ENCODE data around the gene CLMN.
A peak's percentile ranks its signal among the peaks of the same experiment; 100 is the strongest.
"Not testable (repeated sequence)": the region's sequence is repeated elsewhere in the genome, so short reads cannot be mapped to it uniquely, and the experiment has no call there.

The CLMN gene

DNA sequence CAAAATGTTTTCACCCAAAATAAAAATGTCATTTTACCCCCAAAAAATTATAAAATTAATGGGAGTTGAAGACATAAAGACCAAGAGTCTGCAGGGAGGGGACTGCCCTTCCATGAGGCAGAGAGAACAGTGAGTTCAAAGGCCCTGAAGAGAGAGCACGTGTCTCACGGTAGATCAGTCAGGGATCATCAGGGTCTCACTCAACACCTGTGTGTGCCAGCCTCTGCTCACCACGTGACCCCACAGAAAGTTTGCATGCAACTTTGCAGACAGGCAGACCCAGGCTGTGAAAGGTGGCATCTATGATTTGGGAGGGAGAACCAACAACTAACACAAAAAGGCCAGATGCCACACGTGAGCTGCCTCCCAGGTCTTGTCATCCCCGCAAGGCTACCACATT, 33.1 kb downstream of the CLMN start:
- no peak for DNase-seq

- no peak for DNase-seq
Measured at GRCh38 chr14:95285566-95285965, 34.1 kb downstream of the CLMN start.

GRCh38 chr14:95283802-95284201, 35.9 kb downstream of the CLMN start:
- DNase-seq, result not testable (repeated sequence)

DNA sequence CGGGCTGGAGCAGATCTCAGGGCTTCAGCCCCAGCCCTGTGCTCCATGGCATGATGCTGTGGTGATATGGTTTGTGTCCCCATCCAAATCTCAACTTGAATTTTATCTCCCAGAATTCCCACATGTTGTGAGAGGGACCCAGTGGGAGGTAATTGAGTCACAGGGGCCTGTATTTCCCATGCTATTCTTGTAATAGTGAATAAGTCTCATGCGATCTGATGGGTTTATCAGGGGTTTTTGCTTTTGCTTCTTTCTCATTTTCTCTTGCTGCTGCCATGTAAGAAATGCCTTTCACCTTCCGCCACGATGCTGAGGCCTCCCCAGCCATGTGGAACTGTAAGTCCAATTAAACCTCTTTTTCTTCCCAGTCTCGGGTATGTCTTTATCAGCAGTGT, 36.7 kb downstream of the CLMN start:
- not testable (repeated sequence) for DNase-seq

DNA sequence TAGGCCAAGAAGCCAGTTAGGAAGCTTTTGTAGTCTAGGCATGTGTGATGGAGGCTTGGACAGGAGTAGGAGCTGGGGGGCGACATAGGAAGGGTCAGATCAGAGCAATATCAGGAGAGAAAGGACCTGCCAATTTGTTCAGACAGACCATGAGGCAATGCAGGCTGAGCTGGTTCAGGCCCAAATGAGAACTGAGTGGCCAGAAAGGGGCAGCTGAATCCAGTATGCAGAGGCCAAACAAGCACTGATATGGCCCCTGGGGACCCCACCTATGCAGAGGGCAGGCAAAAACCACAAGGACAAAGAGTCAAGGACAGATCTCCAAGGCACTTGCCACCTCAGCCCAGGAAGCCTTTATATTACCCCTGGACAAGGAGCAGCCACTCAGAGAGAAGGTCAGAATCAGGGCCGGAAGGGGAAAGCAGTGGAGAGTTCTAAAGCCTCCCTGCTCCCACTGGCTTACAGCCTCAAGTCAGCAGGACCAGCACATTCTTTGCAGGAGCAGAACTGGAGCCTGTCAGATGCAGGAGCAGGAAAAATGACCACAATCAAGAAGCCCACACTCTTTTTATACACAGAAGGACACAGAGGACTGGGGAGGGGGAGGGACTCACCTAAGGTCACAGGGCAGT, 37.2 kb downstream of the CLMN start:
- no peak for DNase-seq

DNA sequence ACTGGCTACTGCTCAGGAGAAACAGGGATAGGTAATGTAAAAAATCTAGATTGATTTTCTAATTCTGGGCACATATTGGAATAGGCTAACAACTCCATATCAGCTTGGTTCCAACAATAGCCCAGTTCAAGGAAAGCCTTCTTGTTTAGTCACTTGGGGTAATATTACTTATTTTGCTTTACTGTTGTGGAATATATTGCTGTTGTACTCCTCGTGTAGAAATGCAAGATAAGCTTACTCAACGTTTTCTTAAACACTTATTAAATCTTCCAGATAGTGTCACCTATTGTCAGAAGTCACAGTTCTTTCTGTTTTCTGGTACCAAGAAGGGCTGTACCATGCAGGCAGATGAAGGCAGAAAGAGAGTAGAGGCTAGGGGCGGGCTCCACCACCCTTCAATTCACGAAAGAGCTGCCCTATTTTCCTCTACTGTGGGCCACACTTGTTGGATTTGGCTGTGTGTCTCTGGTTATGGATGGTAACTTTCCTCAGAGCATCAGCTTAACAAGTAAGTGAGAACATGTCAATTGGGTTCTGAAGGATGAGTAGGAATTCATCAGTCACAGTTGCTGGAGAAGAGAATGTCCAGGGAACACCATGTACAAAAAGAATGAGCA, 38.0 kb downstream of the CLMN start:
- no peak for DNase-seq

DNA sequence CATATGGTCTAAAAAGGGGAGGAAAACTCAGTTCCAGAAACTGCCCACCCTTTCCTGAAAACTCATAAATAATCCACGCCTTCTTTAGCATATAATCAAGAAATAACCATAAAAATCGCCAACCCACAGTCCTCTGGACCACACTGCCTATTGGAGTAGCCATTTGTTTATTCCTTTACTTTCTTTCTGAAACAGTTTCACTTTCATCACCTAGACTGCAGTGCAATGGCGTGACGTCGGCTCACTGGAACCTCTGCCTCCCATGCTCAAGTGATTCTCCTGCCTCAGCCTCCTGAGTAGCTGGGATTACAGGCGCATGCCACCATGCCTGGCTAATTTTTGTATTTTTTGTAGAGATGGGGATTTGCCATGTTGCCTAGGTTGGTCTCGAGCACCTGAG, 44.2 kb downstream of the CLMN start:
- DNase-seq, result no peak

DNA sequence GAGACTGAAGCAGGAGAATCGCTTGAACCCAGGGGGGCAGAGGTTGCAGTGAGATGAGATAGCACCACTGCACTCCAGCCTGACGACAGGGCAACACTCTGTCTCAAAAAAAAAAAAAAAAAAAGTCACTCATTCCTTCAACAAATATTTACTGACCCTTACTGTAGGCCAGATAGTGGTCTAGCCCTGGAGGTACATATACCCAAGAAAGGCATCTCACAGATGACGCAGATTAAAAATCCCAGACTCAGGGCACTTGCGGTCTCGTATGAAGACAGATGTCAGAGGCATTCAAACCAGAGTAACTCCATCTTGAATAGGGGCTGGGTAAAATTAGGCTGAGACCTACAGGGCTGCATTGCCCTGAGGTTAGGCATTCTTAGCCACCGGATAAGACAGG, 44.8 kb downstream of the CLMN start:
- no peak for DNase-seq

GRCh38 chr14:95274279-95274678, 45.4 kb downstream of the CLMN start:
- DNase-seq, result no peak

GRCh38 chr14:95273001-95273978, 46.4 kb downstream of the CLMN start:
- DNase-seq, result no peak

DNA sequence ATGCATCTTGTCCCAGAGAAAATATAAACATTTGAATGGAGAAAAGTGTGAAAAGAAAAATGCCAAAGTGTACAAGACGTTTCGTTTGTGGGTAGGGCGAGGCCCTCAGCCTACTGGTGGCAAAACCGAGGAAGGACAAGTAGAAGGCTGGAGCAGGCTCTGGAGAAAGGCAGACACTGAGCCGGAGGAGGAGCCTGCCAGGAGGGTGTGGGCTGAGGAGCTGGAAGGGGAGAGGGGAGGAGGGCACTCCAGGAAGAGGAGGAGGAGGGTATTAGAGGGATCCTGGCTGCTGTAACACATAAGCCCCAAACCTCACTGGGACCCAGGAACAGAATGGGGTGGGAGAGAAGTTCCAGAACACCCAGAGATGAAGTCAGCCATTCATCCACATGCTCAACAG, 47.7 kb downstream of the CLMN start:
- no peak for DNase-seq

DNA sequence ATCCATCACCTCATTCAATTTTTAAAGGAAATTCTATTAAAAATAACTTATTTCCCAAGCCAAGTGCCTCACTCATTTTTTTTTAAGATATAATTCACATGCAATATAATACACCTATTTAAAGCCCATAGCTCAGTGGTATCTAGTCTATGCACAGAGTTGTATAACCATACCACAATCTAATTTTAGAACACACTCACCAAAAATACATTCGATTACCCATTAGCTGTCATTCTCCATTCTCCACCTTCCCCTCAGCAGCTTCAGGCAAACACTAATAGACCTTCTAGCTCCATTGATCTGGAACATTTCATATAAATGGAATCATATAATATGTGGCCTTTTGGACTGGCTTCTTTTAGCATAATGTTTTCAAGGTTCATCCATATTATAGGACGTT, 49.5 kb downstream of the CLMN start:
- DNase-seq, result no peak

GRCh38 chr14:95269493-95269892, 50.2 kb downstream of the CLMN start:
- DNase-seq, result no peak

GRCh38 chr14:95268350-95268749, 51.4 kb downstream of the CLMN start:
- no peak for DNase-seq

DNA sequence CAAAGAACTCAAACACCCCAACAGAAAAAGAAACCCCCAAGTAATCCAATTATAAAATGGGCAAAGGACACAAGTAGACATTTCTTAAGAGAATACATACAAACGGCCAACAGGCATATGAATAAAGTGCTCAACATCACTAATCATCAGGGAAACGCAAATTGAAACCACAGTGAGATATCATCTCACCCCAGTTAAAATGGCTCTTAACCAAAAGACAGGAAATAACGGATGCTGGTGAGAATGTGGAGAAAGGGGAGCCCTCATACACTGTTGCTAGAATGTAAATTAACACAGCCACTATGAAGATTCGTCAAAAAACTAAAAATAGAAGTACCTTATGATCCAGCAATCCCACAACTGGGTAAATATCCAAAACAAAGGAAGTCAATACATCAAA, 52.4 kb downstream of the CLMN start:
- no peak for DNase-seq

DNA sequence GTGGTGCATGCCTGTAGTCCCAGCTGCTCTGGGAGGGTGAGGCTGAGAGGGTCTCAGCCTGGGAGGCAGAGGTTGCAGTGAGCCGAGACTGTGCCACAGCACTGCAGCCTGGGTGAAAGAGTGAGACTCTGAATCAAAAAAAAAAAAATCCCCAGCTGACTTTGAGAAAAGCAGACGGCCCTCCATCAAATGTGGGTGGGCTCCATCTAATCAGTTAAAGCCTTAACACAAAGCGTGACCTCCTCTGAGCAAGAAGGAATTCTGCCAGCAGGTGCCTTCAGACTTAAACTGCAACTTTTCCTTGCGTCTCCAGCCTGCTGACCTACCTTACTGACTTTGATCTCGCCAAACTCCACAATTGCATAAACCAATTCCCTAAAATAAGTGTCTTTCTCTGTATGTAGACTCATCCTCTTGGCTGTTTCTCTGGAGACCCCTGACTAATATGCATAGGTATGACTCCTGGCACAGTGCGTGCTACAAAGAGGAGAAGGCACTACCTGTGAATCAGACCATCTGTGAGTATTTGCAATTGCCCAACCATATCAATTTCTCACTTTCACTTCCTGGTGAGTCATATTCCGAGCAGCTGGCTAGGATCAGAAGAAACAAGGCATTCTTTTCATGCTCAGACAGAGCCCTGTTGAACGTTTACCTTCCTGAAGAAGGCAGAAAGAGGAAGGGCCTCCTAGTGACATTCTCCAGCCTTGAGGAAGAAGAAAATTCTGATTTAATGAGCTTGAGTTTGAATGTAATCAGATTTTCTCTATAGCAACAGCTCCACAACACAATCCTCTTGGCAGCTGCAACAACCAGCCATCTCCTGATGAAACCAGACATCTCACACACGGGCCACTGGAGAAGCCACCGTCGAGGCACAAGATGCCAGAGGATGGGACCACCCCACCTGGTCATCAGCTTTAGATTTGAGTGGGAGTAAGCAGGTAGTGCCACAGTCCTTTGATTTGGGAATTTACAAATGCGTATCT, 54.3 kb downstream of the CLMN start:
- DNase-seq, result peak; percentile 42

GRCh38 chr14:95264271-95264973, 55.3 kb downstream of the CLMN start:
- no peak for DNase-seq

- DNase-seq, result no peak
Measured at GRCh38 chr14:95263527-95264231, 56.0 kb downstream of the CLMN start.

- DNase-seq, result no peak
Measured at GRCh38 chr14:95262511-95262891, 57.2 kb downstream of the CLMN start.

DNA sequence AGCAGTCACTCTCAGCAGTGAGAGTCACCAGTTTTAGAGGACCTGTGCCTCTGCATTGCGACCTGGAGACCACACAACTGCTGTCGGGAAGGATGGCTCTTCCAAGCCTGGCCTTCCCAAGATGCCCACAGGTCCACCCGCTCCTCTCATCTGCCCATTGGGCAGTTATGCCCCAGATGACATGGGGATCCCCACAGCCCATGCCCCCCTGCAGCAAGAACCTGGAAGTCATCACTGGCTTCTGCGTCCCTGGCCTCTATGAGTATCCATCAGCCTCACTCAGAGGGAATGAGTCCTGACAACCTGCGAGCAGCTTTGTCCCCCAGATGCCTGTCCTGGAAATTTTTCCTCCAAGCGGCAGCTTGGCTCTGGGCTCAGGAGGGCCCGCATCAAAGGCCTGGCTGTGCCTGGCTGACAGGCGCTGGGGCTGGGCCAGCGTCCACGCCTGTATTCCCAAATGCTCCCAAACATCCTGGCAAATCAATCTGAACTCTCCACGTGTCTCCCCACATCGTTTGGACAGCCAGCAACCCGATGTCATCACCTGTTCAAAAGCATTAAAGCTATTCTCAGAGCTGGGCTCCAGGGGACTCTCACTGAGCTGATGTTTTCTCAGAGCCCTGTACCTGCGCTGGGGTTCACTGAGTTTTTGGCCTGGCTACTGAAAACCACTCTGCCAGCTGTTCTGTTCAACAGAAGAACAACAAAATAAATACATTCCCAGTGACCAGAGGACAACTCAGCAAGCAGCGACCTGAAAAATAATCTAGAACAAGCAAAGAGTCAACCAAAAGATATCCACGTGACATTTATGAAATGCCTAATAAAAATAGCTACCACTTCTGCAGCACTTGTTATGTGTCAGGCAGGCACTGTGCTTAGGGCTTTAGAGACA, 57.8 kb downstream of the CLMN start:
- DNase-seq, result no peak
